H1 (cell line): ENCODE data around the gene GRIK2. TPM values are rescaled to one million over a fixed set of nuclear protein-coding genes. Genes with fewer than 3 reads are reported as not detected.

Source experiments
- CTCF ChIA-PET: fragments of 300-600 bp; sonication (Branson Sonifier 250); formaldehyde crosslinking; loops from one replicate; lab custom pipeline; 2021; ENCODE audit not compliant: partially characterized antibody; lab: Charles Lee
- POLR2A ChIA-PET: fragments of 300-600 bp; sonication (Branson Sonifier 250); formaldehyde crosslinking; loops from one replicate; lab custom pipeline; 2021; ENCODE audit warnings: inconsistent platforms; ENCODE audit not compliant: partially characterized antibody; lab: Charles Lee
- DNase-seq, 2 experiments: peaks; one replicate each; pipeline versions ENCODE4 v3.0.0 to v3.0.0-alpha.2; 2010 to 2022; ENCODE audit warnings: low spot score in 2 of 2, low read depth in 1 of 2, mixed read lengths in 1 of 2
- FAIRE-seq: peaks from 2 replicates; lab custom pipeline; 2011; peaks lifted over from hg19 to GRCh38; lab: Jason Lieb, UNC
- H2AFZ ChIP-seq: 2 replicates; pipeline ENCODE4 v1.8.1; 2012; ENCODE audit warnings: low read length, inconsistent platforms
- H2AK5ac ChIP-seq: 2 replicates; pipeline ENCODE4 v1.6.1; 2013; ENCODE audit warnings: low read depth, low read length
- H2BK120ac ChIP-seq: replicated peaks from 2 replicates; pipeline ENCODE3; 2013; ENCODE audit warnings: low read depth, low read length, inconsistent platforms
- H2BK12ac ChIP-seq: 2 replicates; pipeline ENCODE4 v1.6.1; 2013; ENCODE audit warnings: low read depth, low read length
- H2BK15ac ChIP-seq: 2 replicates; pipeline ENCODE4 v1.6.1; 2013; ENCODE audit warnings: low read length
- H2BK20ac ChIP-seq: 2 replicates; pipeline ENCODE4 v1.6.1; 2013; ENCODE audit warnings: low read length
- H2BK5ac ChIP-seq: 2 replicates; pipeline ENCODE4 v1.6.1; 2013; ENCODE audit warnings: low read depth, low read length
- H3K14ac ChIP-seq: 2 replicates; pipeline ENCODE4 v1.6.1; 2013; ENCODE audit warnings: inconsistent platforms; ENCODE audit not compliant: insufficient read length
- H3K18ac ChIP-seq: 2 replicates; pipeline ENCODE4 v1.6.1; 2013; ENCODE audit warnings: low read length; ENCODE audit errors: extremely low read depth
- H3K23ac ChIP-seq: 2 replicates; pipeline ENCODE4 v1.6.1; 2013; ENCODE audit warnings: inconsistent platforms; ENCODE audit not compliant: insufficient read length
- H3K23me2 ChIP-seq: 2 replicates; pipeline ENCODE4 v1.6.1; 2013; ENCODE audit warnings: low read depth, low read length
- H3K27ac ChIP-seq: 2 replicates; pipeline ENCODE4 v1.6.1; 2011; ENCODE audit warnings: low read depth, low read length, inconsistent platforms
- H3K27me3 ChIP-seq, 4 experiments: replicated peaks in 1 of 4; 1 replicate in 1 of 4; 2 replicates in 3 of 4; pipeline versions ENCODE4 v1.6.1 to v1.8.1; 2011 to 2013; ENCODE audit warnings: low read length in 3 of 4, mild to moderate bottlenecking in 3 of 4, inconsistent platforms in 2 of 4, mixed read lengths in 2 of 4, moderate library complexity in 1 of 4; ENCODE audit not compliant: control insufficient read depth in 3 of 4, insufficient read depth in 3 of 4; ENCODE audit errors: extremely low read depth in 1 of 4
- H3K36me3 ChIP-seq, 4 experiments: 2 replicates each; pipeline versions ENCODE4 v1.6.1 to v1.8.1; 2011 to 2013; ENCODE audit warnings: mild to moderate bottlenecking in 4 of 4, low read length in 3 of 4, moderate library complexity in 2 of 4, control low read depth in 1 of 4, inconsistent platforms in 1 of 4; ENCODE audit not compliant: insufficient read depth in 4 of 4, control insufficient read depth in 2 of 4
- H3K4ac ChIP-seq: replicated peaks from 2 replicates; pipeline ENCODE3; 2013; ENCODE audit warnings: low read length, low read depth, mixed read lengths, inconsistent platforms; ENCODE audit not compliant: insufficient read length
- H3K4me1 ChIP-seq, 4 experiments: replicated peaks in 1 of 4; 1 replicate in 1 of 4; 2 replicates in 3 of 4; pipeline versions ENCODE4 v1.6.1 to v1.8.1; 2011 to 2013; ENCODE audit warnings: low read length in 3 of 4, inconsistent platforms in 2 of 4, mixed read lengths in 1 of 4; ENCODE audit not compliant: insufficient read depth in 4 of 4, control insufficient read depth in 3 of 4
- H3K4me2 ChIP-seq, 2 experiments: 2 replicates each; pipeline versions ENCODE4 v1.6.1 to v1.8.1; 2011 to 2013; ENCODE audit warnings: low read depth in 2 of 2, low read length in 2 of 2, control low read depth in 1 of 2, inconsistent platforms in 1 of 2, mild to moderate bottlenecking in 1 of 2; ENCODE audit not compliant: insufficient read depth in 1 of 2
- H3K4me3 ChIP-seq, 4 experiments: fragments of 200-600, 300-600 bp in 1 of 4; sonication (generic), shearing (Covaris generic), sonication (Bioruptor Twin) in 1 of 4; 2 replicates each; pipeline versions ENCODE4 v1.5.1 to v1.8.1; 2011 to 2016; ENCODE audit warnings: low read length in 4 of 4, low read depth in 3 of 4, control low read depth in 2 of 4, inconsistent platforms in 2 of 4, mild to moderate bottlenecking in 2 of 4, mixed read lengths in 1 of 4, moderate library complexity in 1 of 4; ENCODE audit not compliant: insufficient read depth in 2 of 4; ENCODE audit errors: extremely low read depth in 1 of 4
- H3K56ac ChIP-seq: replicated peaks from 2 replicates; pipeline ENCODE3; 2013; ENCODE audit warnings: low read depth, mild to moderate bottlenecking, mixed read lengths, low read length, inconsistent platforms; ENCODE audit not compliant: insufficient read length
- H3K79me1 ChIP-seq: 2 replicates; pipeline ENCODE4 v1.6.1; 2013; ENCODE audit warnings: low read depth, low read length, control low read depth
- H3K79me2 ChIP-seq, 2 experiments: 2 replicates each; pipeline versions ENCODE4 v1.6.1 to v1.8.1; 2012 to 2013; ENCODE audit warnings: low read length in 2 of 2, mild to moderate bottlenecking in 2 of 2, inconsistent platforms in 1 of 2; ENCODE audit not compliant: insufficient read depth in 2 of 2, control insufficient read depth in 1 of 2
- H3K9ac ChIP-seq, 4 experiments: replicated peaks in 1 of 4; 1 replicate in 1 of 4; 2 replicates in 3 of 4; pipeline versions ENCODE4 v1.6.1 to v1.8.1; 2011 to 2013; ENCODE audit warnings: low read depth in 3 of 4, low read length in 3 of 4, control low read depth in 2 of 4, mild to moderate bottlenecking in 2 of 4, moderate library complexity in 2 of 4, inconsistent platforms in 1 of 4; ENCODE audit errors: extremely low read depth in 1 of 4
- H3K9me3 ChIP-seq, 2 experiments: 2 replicates each; pipeline versions ENCODE4 v1.6.1 to v1.8.1; 2012 to 2013; ENCODE audit warnings: mild to moderate bottlenecking in 2 of 2, moderate library complexity in 2 of 2, control low read depth in 1 of 2, inconsistent platforms in 1 of 2, low read depth in 1 of 2, low read length in 1 of 2, mixed read lengths in 1 of 2; ENCODE audit not compliant: insufficient read depth in 2 of 2
- H4K20me1 ChIP-seq, 2 experiments: replicated peaks in 1 of 2; 2 replicates each; pipeline versions ENCODE3 to v1.8.1; 2011 to 2013; ENCODE audit warnings: inconsistent platforms in 2 of 2, low read length in 2 of 2, mild to moderate bottlenecking in 1 of 2; ENCODE audit not compliant: insufficient read depth in 2 of 2, control insufficient read depth in 1 of 2
- H4K5ac ChIP-seq: 2 replicates; pipeline ENCODE4 v1.6.1; 2013; ENCODE audit warnings: low read length, low read depth, mixed read lengths, inconsistent platforms; ENCODE audit not compliant: insufficient read length
- H4K8ac ChIP-seq: 2 replicates; pipeline ENCODE4 v1.8.0; 2013; ENCODE audit warnings: mild to moderate bottlenecking, moderate library complexity, low read length, inconsistent platforms; ENCODE audit not compliant: insufficient read depth; ENCODE audit errors: extremely low read depth
- H4K91ac ChIP-seq: replicated peaks from 2 replicates; pipeline ENCODE3; 2013; ENCODE audit warnings: low read length, mixed read lengths, inconsistent platforms; ENCODE audit not compliant: insufficient read length
- ASH2L ChIP-seq: fragments of 200-600, 300-600 bp; sonication (generic); IDR thresholded peaks from one replicate; pipeline ENCODE4 v1.7.1; 2017; ENCODE audit warnings: low read length
- BRCA1 ChIP-seq: IDR thresholded peaks from 2 replicates; pipeline ENCODE4 v1.6.1; 2012; ENCODE audit warnings: low read depth, low read length, improper control_type of control experiment
- CEBPB ChIP-seq: IDR thresholded peaks from 2 replicates; pipeline ENCODE4 v1.6.1; 2012; ENCODE audit warnings: low read depth, low read length
- CHD1 ChIP-seq: IDR thresholded peaks from 2 replicates; pipeline ENCODE4 v1.6.1; 2012; ENCODE audit warnings: low read depth, low read length, improper control_type of control experiment
- EGR1 ChIP-seq: IDR thresholded peaks from 2 replicates; pipeline ENCODE4 v1.6.1; 2011; ENCODE audit warnings: low read depth, low read length, borderline replicate concordance
- FOSL1 ChIP-seq: IDR thresholded peaks from 2 replicates; pipeline ENCODE4 v1.6.1; 2011; ENCODE audit warnings: mild to moderate bottlenecking, low read depth, low read length, moderate library complexity; ENCODE audit not compliant: insufficient read depth
- GABPA ChIP-seq: IDR thresholded peaks from 2 replicates; pipeline ENCODE4 v1.6.1; 2011; ENCODE audit warnings: mild to moderate bottlenecking, low read length, moderate library complexity, borderline replicate concordance; ENCODE audit not compliant: insufficient read depth
- HDAC6 ChIP-seq: IDR thresholded peaks from one replicate; pipeline ENCODE4 v1.7.1; 2012; ENCODE audit warnings: low read depth, mild to moderate bottlenecking, inconsistent platforms, low read length, moderate library complexity
- KDM1A ChIP-seq: fragments of 200-600, 300-600 bp; sonication (generic); IDR thresholded peaks from 2 replicates; pipeline ENCODE4 v1.7.1; 2016; ENCODE audit warnings: mild to moderate bottlenecking, low read length, borderline replicate concordance
- KDM4A ChIP-seq: IDR thresholded peaks from one replicate; pipeline ENCODE4 v1.7.1; 2012; ENCODE audit warnings: low read depth, mild to moderate bottlenecking, moderate library complexity, low read length, inconsistent platforms; ENCODE audit not compliant: severe bottlenecking
- PHF8 ChIP-seq: fragments of 200-600 bp; sonication (generic); conservative IDR thresholded peaks from 2 replicates; pipeline ENCODE4 v1.7.1; 2012; ENCODE audit warnings: low read depth, mild to moderate bottlenecking, inconsistent platforms, low read length, moderate library complexity
- POLR2AphosphoS5 ChIP-seq: IDR thresholded peaks from 2 replicates; pipeline ENCODE4 v1.6.1; 2011; ENCODE audit warnings: low read depth, low read length
- RBBP5 ChIP-seq: IDR thresholded peaks from 2 replicates; pipeline ENCODE4 v1.7.1; 2012; ENCODE audit warnings: low read depth, mild to moderate bottlenecking, inconsistent platforms, low read length, moderate library complexity, borderline replicate concordance
- SIRT6 ChIP-seq: IDR thresholded peaks from one replicate; pipeline ENCODE4 v1.7.1; 2012; ENCODE audit warnings: low read length, inconsistent platforms
- ZNF274 ChIP-seq: IDR thresholded peaks from 2 replicates; pipeline ENCODE4 v1.7.0; 2012; ENCODE audit warnings: low read length, borderline replicate concordance; ENCODE audit errors: extremely low read depth
- WGBS, 2 experiments: shearing (Covaris generic) in 1 of 2; methylation state at CpG; one replicate each; pipeline versions ENCODE4 v1.1.6 to v1.1.7; 2013 to 2015; ENCODE audit warnings: low lambda C conversion rate in 2 of 2, mixed read lengths in 2 of 2, inconsistent platforms in 1 of 2, low coverage in 1 of 2, missing lambda C conversion rate in 1 of 2; ENCODE audit not compliant: insufficient replicate concordance in 2 of 2, insufficient coverage in 1 of 2, insufficient read length in 1 of 2; ENCODE audit errors: extremely low coverage in 1 of 2, missing lambda C conversion rate in 1 of 2; 5-methylcytosine and 5-hydroxymethylcytosine counted together
- polyA plus RNA-seq, 7 experiments: library from polyadenylated mRNA; depleted of rRNA in 3 of 7; stranded (reverse) in 5 of 7; unstranded in 2 of 7; fragments of >200 nt in 5 of 7; fragments of 200-250 nt in 2 of 7; gene quantifications; 1 replicate in 5 of 7; 2 replicates in 1 of 7; 4 replicates in 1 of 7; pipeline versions ENCODE4 v1.2.1 to v1.2.3, GENCODE V29; 2011 to 2013; ENCODE audit warnings: missing spikeins in 2 of 7, mixed read lengths in 2 of 7
- total RNA-seq: library from RNA; stranded (reverse); fragmentation: NEBNext Ultra II Directional; extraction: Animal tissue kit (Norgen Biotek cat#: 25700); gene quantifications from 2 replicates; pipeline ENCODE4 v1.2.1, GENCODE V29; 2021
- TF ChIP-seq, protein P1 (sequence below): IDR thresholded peaks from 2 replicates; pipeline ENCODE4 v1.6.1; 2011; ENCODE audit warnings: low read depth, mild to moderate bottlenecking, low read length; ENCODE audit not compliant: insufficient read depth

GRIK2 gene
- total and polyA plus RNA-seq, 2 of the 8 experiments (the other 6 are each of a cell fraction or from before 2014, with no cell fraction given), result 1.8 to 2.2 TPM

DNA sequence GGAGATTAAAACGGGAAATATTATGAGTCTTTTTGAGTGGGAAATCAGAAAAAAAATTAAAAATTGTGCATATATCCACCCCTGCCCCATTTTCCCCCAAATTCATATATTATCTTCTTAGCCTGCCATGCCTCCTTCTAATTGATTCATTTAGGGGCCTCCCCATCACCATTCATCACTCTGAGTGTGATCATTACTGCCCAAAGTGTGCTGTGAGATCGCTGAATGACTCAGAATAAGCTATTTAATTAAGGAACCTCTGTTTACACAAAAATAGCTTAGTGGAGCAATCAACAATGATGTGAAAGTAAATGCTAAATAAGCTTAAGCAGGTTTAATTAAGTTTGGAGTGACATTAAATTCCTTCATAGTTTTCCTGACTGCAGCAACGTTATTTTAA lies 645.5 kb downstream of the GRIK2 start:
- H3K23ac ChIP-seq, result no peak overlapping the region
- no peak overlapping the region for H4K5ac ChIP-seq
- H3K36me3 ChIP-seq, result no peaks in the 10 kb centered on the region
- no peaks in the 10 kb centered on the region for H3K79me2 ChIP-seq
- H2BK12ac ChIP-seq, result no peak overlapping the region
- H2BK15ac ChIP-seq, result no peak overlapping the region
- 84 to 100% methylated on average over 1 to 3 of the region's 3 CpGs for WGBS, 2 experiments
- H3K23me2 ChIP-seq, result no peaks in the 10 kb centered on the region
- POLR2A ChIA-PET, result no interaction called here
- H3K4me3 ChIP-seq, result no peak overlapping the region
- no peaks in the 10 kb centered on the region for H3K79me1 ChIP-seq
- H3K56ac ChIP-seq, result no peak overlapping the region
- H2BK20ac ChIP-seq, result no peak overlapping the region
- H4K8ac ChIP-seq, result no peak overlapping the region
- no peak for DNase-seq
- no peak overlapping the region for H3K9ac ChIP-seq
- H3K4me1 ChIP-seq, result peaks cover 0 to 2% (median 0%) of the 10 kb centered on the region in 4 experiments; a peak in 1 of 7 replicates
- CTCF ChIA-PET, result no interaction called here
- H2AFZ ChIP-seq, result no peak overlapping the region
- H2BK120ac ChIP-seq, result no peak overlapping the region
- no peaks in the 10 kb centered on the region for H4K20me1 ChIP-seq
- no peak overlapping the region for H3K4ac ChIP-seq
- no peak overlapping the region for H3K27ac ChIP-seq
- H3K18ac ChIP-seq, result no peak overlapping the region
- no peak overlapping the region for H3K14ac ChIP-seq
- no peak overlapping the region for H2AK5ac ChIP-seq
- H3K9me3 ChIP-seq, result no peaks in the 10 kb centered on the region
- no peak overlapping the region for H2BK5ac ChIP-seq
- H3K4me2 ChIP-seq, result no peak overlapping the region
- H3K27me3 ChIP-seq, result no peaks in the 10 kb centered on the region
- H4K91ac ChIP-seq, result no peak overlapping the region
- no peak for FAIRE-seq
- TF ChIP-seq KDM4A, result no peak
- no peak for TF ChIP-seq ZNF274
- TF ChIP-seq PHF8, result no peak
- TF ChIP-seq HDAC6, result no peak
- TF ChIP-seq BRCA1, result no peak
- no peak for TF ChIP-seq EGR1
- TF ChIP-seq ASH2L, result no peak
- TF ChIP-seq KDM1A, result no peak
- TF ChIP-seq, protein P1, sequence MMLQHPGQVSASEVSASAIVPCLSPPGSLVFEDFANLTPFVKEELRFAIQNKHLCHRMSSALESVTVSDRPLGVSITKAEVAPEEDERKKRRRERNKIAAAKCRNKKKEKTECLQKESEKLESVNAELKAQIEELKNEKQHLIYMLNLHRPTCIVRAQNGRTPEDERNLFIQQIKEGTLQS, result no peak
- no peak for TF ChIP-seq GABPA
- TF ChIP-seq SIRT6, result no peak
- no peak for TF ChIP-seq CHD1
- no peak for TF ChIP-seq RBBP5
- no peak for TF ChIP-seq CEBPB
- TF ChIP-seq POLR2AphosphoS5, result no peak
- no peak for TF ChIP-seq FOSL1
